Measurements from ENCODE around the gene FOXO6. TPM values are rescaled to one million over a fixed set of nuclear protein-coding genes. Genes with fewer than 3 reads are reported as not detected.

FOXO6 gene
- total RNA-seq, 1 donor from 2014 or later, result 5.7 TPM

DNA sequence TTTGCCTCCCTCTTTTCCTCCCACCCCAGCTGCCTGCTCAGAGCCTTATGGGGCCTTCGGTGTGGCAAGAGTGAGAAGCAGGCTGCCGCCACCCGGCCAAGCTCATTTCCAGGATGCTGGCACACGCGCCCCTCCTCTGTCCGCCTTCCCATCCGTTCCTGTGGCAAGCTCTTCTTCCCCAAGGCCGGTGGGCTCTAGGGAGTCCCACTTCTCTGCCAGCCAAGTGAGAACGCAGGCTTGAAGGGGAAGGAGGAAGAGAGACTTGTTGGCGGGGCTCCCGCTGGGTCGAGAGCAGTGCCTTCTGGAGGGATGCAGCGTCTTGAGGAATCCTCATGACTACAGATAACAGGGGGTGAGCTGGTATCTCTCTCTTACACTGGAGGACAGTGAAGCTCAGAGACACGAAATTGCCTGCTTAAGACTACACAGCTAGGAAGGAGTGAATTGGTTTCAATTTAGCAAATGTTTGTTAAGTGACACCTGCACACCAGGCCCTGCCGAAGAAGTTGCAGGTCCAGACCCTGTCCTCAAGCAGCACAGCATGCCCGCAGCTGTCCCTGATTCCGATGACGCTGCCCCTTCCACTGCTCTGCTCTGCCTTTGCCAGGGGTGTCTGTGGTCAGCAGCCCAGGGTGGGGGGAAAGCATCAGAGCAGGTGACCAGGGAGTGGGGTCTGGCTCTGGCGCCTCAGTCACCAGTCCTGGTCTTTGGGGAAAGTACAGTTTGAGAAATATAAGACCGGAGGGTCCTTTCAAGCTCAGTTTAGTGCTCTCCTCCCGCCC, 40.1 kb upstream of the FOXO6 start:
- TF ChIP-seq, protein P1, sequence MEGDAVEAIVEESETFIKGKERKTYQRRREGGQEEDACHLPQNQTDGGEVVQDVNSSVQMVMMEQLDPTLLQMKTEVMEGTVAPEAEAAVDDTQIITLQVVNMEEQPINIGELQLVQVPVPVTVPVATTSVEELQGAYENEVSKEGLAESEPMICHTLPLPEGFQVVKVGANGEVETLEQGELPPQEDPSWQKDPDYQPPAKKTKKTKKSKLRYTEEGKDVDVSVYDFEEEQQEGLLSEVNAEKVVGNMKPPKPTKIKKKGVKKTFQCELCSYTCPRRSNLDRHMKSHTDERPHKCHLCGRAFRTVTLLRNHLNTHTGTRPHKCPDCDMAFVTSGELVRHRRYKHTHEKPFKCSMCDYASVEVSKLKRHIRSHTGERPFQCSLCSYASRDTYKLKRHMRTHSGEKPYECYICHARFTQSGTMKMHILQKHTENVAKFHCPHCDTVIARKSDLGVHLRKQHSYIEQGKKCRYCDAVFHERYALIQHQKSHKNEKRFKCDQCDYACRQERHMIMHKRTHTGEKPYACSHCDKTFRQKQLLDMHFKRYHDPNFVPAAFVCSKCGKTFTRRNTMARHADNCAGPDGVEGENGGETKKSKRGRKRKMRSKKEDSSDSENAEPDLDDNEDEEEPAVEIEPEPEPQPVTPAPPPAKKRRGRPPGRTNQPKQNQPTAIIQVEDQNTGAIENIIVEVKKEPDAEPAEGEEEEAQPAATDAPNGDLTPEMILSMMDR (IDR thresholded peaks at IDR 0.05), result no peak
- H3K4me3 ChIP-seq, result no peak overlapping the region
- no peaks in the 10 kb centered on the region for H3K36me3 ChIP-seq
- peak overlapping the region; percentile 71 to 83 for H3K27ac ChIP-seq
- H3K27me3 ChIP-seq, result no peaks in the 10 kb centered on the region
- H3K9me3 ChIP-seq, result no peaks in the 10 kb centered on the region
- DNase-seq (ENCODE audit: low spot score in 2 of 2), result no peak
- intact Hi-C loops (cut with DNase I), result no loop called here
- H3K4me1 ChIP-seq, result peaks cover 10 to 21% of the 10 kb centered on the region in 2 donors

DNA sequence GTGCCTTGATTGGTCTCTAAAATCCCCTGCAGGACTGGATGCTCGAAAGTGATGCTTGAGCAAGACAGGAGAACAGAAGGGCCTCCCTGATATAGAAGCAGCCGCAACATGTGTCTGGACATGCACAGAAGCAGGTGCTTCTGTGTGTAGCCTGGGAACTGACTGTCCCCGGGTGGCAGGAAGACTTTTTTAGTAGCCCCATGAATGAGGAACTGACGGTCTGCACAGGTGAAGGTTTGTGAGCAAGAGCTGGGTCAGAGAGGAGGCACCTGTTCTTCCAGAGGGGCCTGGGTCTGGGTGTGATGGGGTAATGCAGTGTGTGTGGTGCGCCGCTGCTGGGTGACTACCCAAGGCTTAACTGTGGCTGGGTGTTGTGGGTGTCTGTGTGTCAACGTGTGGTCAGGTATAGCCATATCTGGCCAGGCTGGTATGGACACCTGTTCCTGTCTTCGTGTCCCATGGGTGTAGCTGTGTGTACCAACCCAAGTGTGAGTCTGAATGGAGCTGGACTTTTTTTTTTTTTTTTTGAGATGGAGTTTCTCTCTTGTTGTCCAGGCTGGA, 39.1 kb upstream of the FOXO6 start:
- Histone ChIP-seq H3K27ac (no peak overlapping the region), H3K4me1 (peaks cover 10 to 21% of the 10 kb centered on the region in 2 donors), H3K27me3 (no peaks in the 10 kb centered on the region), H3K9me3 (no peaks in the 10 kb centered on the region), H3K4me3 (no peak overlapping the region), H3K36me3 (no peaks in the 10 kb centered on the region)
- intact Hi-C loops (cut with DNase I), result no loop called here
- DNase-seq (ENCODE audit: low spot score in 2 of 2), result no peak
- TF ChIP-seq, protein P1 (IDR thresholded peaks at IDR 0.05), result no peak

DNA sequence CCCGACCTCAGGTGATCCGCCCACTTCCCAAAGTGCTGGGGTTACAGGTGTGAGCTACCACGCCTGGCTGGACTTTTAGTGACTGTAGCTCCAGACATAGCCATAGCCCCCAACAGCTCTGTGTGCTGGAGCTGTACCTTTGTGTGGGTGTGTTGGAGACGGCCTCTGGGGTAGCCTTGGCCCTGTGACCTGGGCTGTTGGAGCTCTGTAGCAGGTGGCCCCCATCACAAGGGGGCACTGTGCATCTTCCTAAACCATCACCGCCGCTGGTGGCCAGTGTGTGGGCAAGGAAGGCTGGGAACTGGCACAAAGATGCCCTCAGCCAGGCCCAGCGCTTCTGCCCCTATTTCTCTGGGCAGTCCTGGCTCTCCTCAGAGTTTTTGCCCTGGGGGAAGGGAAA, 38.4 kb upstream of the FOXO6 start:
- H3K9me3 ChIP-seq, result no peaks in the 10 kb centered on the region
- no peak overlapping the region for H3K4me3 ChIP-seq
- TF ChIP-seq, protein P1 (IDR thresholded peaks at IDR 0.05), result no peak
- no peak for DNase-seq (ENCODE audit: low spot score in 2 of 2)
- no peak overlapping the region for H3K27ac ChIP-seq
- H3K36me3 ChIP-seq, result no peaks in the 10 kb centered on the region
- peaks cover 10 to 21% of the 10 kb centered on the region in 2 donors for H3K4me1 ChIP-seq
- H3K27me3 ChIP-seq, result no peaks in the 10 kb centered on the region
- intact Hi-C loops (cut with DNase I), result no loop called here

DNA sequence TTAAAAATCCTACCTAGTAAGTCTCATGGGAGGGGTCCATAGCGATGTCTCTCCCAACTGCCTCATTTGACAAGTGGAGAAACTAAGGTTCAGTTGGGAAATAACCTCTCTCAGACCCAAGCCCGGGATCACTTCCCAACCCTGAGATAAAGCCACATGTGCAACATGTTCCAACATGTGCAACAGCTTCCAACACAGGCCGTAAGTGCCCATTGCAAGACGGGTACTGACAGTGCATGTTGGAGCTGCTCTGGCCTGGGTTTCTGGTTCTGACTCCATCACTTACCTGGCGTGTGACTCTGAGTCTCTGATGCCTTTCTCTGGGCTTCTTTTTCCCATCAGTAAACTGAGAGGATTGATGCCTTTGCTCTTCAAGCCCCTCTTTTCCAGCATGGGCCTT, 38.0 kb upstream of the FOXO6 start:
- H3K4me1 ChIP-seq, result peaks cover 10 to 21% of the 10 kb centered on the region in 2 donors
- H3K9me3 ChIP-seq, result no peaks in the 10 kb centered on the region
- H3K36me3 ChIP-seq, result no peaks in the 10 kb centered on the region
- intact Hi-C loops (cut with DNase I), result no loop called here
- no peak overlapping the region for H3K4me3 ChIP-seq
- TF ChIP-seq, protein P1 (IDR thresholded peaks at IDR 0.05), result no peak
- no peak for DNase-seq (ENCODE audit: low spot score in 2 of 2)
- no peaks in the 10 kb centered on the region for H3K27me3 ChIP-seq
- no peak overlapping the region for H3K27ac ChIP-seq

DNA sequence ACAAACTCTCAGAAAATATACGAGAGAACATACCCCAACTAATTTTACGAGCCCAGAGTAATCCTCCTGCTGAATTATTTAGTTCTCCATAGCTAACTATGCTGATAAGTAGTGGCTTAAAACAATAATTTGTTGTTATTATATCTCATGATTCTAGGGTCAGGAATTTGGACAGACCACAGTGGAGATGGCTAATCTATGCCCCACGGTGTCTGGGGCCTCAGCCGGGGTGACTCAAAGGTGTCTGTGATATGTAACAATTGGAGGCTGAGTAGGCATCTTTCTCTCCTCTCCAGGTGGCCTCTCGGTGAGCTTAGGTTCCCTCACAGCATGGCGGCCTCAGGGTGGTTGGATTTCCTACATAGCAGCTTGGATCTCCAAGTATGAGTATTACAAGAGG, 35.4 kb upstream of the FOXO6 start:
- Histone ChIP-seq H3K36me3 (no peaks in the 10 kb centered on the region), H3K27me3 (no peaks in the 10 kb centered on the region), H3K27ac (no peak overlapping the region), H3K9me3 (no peaks in the 10 kb centered on the region), H3K4me3 (no peak overlapping the region), H3K4me1 (peaks cover 0 to 3% of the 10 kb centered on the region in 2 donors)
- intact Hi-C loops (cut with DNase I), result no loop called here
- DNase-seq (ENCODE audit: low spot score in 2 of 2), result no peak
- TF ChIP-seq, protein P1 (IDR thresholded peaks at IDR 0.05), result no peak
